GM12872 (cell line): ENCODE results near the gene MTMR4.
A peak's percentile ranks its signal among the peaks of the same experiment; 100 is the strongest.

Source experiments
- TF ChIP-seq, protein P1 (sequence below): IDR thresholded peaks from 3 replicates; pipeline ENCODE4 v1.5.1; 2011; ENCODE audit warnings: low read depth, mild to moderate bottlenecking, low read length, moderate library complexity; ENCODE audit not compliant: insufficient read depth

MTMR4 gene

DNA sequence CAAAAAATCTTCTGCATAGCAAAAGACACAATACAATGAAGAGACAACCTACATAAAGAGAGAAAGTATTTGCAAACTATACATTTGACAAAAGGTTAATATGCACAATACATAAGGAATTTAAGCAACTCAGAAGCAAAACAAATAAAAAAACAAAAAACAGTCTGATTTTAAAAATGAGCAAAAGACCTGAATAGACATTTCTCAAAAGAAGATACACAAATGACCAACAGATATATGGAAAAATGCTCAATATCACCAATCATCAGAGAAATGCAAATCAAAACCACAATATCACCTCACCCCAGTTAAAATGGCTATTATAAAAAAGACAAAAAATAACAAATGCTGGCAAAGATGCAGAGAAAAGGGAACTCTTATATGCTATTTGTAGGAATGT is 58.9 kb downstream of the MTMR4 start:
- TF ChIP-seq, protein P1, sequence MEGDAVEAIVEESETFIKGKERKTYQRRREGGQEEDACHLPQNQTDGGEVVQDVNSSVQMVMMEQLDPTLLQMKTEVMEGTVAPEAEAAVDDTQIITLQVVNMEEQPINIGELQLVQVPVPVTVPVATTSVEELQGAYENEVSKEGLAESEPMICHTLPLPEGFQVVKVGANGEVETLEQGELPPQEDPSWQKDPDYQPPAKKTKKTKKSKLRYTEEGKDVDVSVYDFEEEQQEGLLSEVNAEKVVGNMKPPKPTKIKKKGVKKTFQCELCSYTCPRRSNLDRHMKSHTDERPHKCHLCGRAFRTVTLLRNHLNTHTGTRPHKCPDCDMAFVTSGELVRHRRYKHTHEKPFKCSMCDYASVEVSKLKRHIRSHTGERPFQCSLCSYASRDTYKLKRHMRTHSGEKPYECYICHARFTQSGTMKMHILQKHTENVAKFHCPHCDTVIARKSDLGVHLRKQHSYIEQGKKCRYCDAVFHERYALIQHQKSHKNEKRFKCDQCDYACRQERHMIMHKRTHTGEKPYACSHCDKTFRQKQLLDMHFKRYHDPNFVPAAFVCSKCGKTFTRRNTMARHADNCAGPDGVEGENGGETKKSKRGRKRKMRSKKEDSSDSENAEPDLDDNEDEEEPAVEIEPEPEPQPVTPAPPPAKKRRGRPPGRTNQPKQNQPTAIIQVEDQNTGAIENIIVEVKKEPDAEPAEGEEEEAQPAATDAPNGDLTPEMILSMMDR: no peak

- TF ChIP-seq, protein P1: no peak
Observed at GRCh38 chr17:58452738-58453137, 61.7 kb downstream of the MTMR4 start.

GRCh38 chr17:58447039-58447975 is 67.1 kb downstream of the MTMR4 start:
- TF ChIP-seq, protein P1: peak; percentile 90

- TF ChIP-seq, protein P1: no peak
Observed at GRCh38 chr17:58446086-58446485, 68.4 kb downstream of the MTMR4 start.
